Testis (tissue), 3 donors: Measurements from ENCODE around the gene P3H1. TPM values are rescaled to one million over a fixed set of nuclear protein-coding genes. Genes with fewer than 3 reads are reported as not detected.

ENCODE experiments used
- DNase-seq: peaks from one replicate; pipeline ENCODE4 v3.0.0-alpha.2; 2019
- H3K27ac ChIP-seq, 2 donors: fragments of 200-600 bp; sonication (generic); one replicate each; pipeline ENCODE4 v1.5.1; 2019
- H3K27me3 ChIP-seq: fragments of 200-600 bp; sonication (generic); one replicate; pipeline ENCODE4 v1.5.1; 2019
- H3K36me3 ChIP-seq: fragments of 200-600 bp; sonication (generic); one replicate; pipeline ENCODE4 v1.5.1; 2017; ENCODE audit warnings: low read depth; ENCODE audit errors: missing control alignments
- H3K4me1 ChIP-seq: fragments of 200-600 bp; sonication (generic); one replicate; pipeline ENCODE4 v1.5.1; 2019
- H3K4me3 ChIP-seq, 2 donors: fragments of 200-600 bp; sonication (generic); one replicate each; pipeline ENCODE4 v1.5.1; 2017 to 2019
- H3K9me3 ChIP-seq: fragments of 200-600 bp; sonication (generic); one replicate; pipeline ENCODE4 v1.5.1; 2017
- CTCF ChIP-seq, 3 experiments: fragments of 450-650 bp in 2 of 3; fragments of 200-600 bp in 1 of 3; sonication (generic) in 1 of 3; IDR thresholded peaks; one replicate each; pipeline ENCODE4 v1.5.1; 2016 to 2019; ENCODE audit warnings: antibody characterized with exemption in 3 of 3, mild to moderate bottlenecking in 2 of 3, moderate library complexity in 1 of 3
- POLR2A ChIP-seq: fragments of 450-650 bp; IDR thresholded peaks from one replicate; pipeline ENCODE4 v1.6.1; 2017; ENCODE audit warnings: antibody characterized with exemption, mild to moderate bottlenecking, moderate library complexity
- WGBS, 2 donors: methylation state at CpG; one replicate each; pipeline ENCODE4 v1.1.5; 2018; 5-methylcytosine and 5-hydroxymethylcytosine counted together
- intact Hi-C: fragments of 100-400 bp; cut with DNase I; formaldehyde crosslinking; loops from one replicate; pipeline ENCODE4 v1.15.1; 2023; ENCODE audit warnings: low total_unique reads
- polyA plus RNA-seq: library from polyadenylated mRNA; stranded (reverse); fragments of 350-450 nt; fragmentation: Illumina TruSeq; extraction: RNeasy Lipid Tissue Mini Kit (QIAGEN cat#74804); gene quantifications from one replicate; pipeline ENCODE4 v1.2.3, GENCODE V29; 2014; ENCODE audit warnings: low read depth, low replicate concordance; ENCODE audit not compliant: insufficient read depth
- total RNA-seq, 2 donors: library from RNA; depleted of rRNA; stranded (reverse); fragments of >200 nt; gene quantifications; one replicate each; pipeline ENCODE4 v1.2.3, GENCODE V29; 2016

Gene P3H1
- total and polyA plus RNA-seq, 3 donors from 2014 or later, result 60.8 to 73.8 (median 66.1) TPM

- no peaks in the 10 kb centered on the region for H3K36me3 ChIP-seq
- H3K27ac ChIP-seq, result no peak overlapping the region
- intact Hi-C loops, result no loop called here
- no peak for DNase-seq
- H3K4me1 ChIP-seq, result no peaks in the 10 kb centered on the region
- no peaks in the 10 kb centered on the region for H3K9me3 ChIP-seq
- no peaks in the 10 kb centered on the region for H3K27me3 ChIP-seq
- H3K4me3 ChIP-seq, result no peak overlapping the region
- 55 to 77% methylated on average over 5 of the region's 5 CpGs for WGBS, 2 donors
- TF ChIP-seq POLR2A (no peak), CTCF (IDR thresholded peaks at IDR 0.05) (no peak)
Observed at GRCh38 chr1:42737257-42737656, 29.6 kb downstream of the P3H1 start.

- no peaks in the 10 kb centered on the region for H3K9me3 ChIP-seq
- intact Hi-C loops, result no loop called here
- no peak for DNase-seq
- WGBS, 2 donors, result 90 to 96% methylated on average over 8 of the region's 8 CpGs
- no peak overlapping the region for H3K27ac ChIP-seq
- no peaks in the 10 kb centered on the region for H3K4me1 ChIP-seq
- H3K36me3 ChIP-seq, result no peaks in the 10 kb centered on the region
- no peak for TF ChIP-seq CTCF (IDR thresholded peaks at IDR 0.05)
- no peak for TF ChIP-seq POLR2A
- no peak overlapping the region for H3K4me3 ChIP-seq
- no peaks in the 10 kb centered on the region for H3K27me3 ChIP-seq
Observed at GRCh38 chr1:42736571-42737200, 30.1 kb downstream of the P3H1 start.

- WGBS, 2 donors, result 63 to 79% methylated on average over 4 of the region's 4 CpGs
Observed at GRCh38 chr1:42736152-42736551, 30.7 kb downstream of the P3H1 start.

GRCh38 chr1:42735477-42736105 lies 31.2 kb downstream of the P3H1 start:
- no peaks in the 10 kb centered on the region for H3K4me1 ChIP-seq
- intact Hi-C loops, result no loop called here
- no peaks in the 10 kb centered on the region for H3K27me3 ChIP-seq
- no peak overlapping the region for H3K4me3 ChIP-seq
- WGBS, 2 donors, result 80 to 90% methylated on average over 2 to 14 of the region's 14 CpGs
- no peak for TF ChIP-seq CTCF (IDR thresholded peaks at IDR 0.05)
- no peak for TF ChIP-seq POLR2A
- no peak overlapping the region for H3K27ac ChIP-seq
- DNase-seq, result no peak
- H3K36me3 ChIP-seq, result no peaks in the 10 kb centered on the region
- H3K9me3 ChIP-seq, result no peaks in the 10 kb centered on the region

More at GRCh38 chr1:42736152-42736551, 30.7 kb downstream of the P3H1 start:
- Histone ChIP-seq H3K27ac (no peak overlapping the region), H3K27me3 (no peaks in the 10 kb centered on the region), H3K9me3 (no peaks in the 10 kb centered on the region), H3K36me3 (no peaks in the 10 kb centered on the region), H3K4me1 (no peaks in the 10 kb centered on the region), H3K4me3 (no peak overlapping the region)
- no peak for DNase-seq
- TF ChIP-seq CTCF (IDR thresholded peaks at IDR 0.05) (no peak), POLR2A (no peak)
- intact Hi-C loops, result no loop called here

GRCh38 chr1:42735056-42735455 lies 31.8 kb downstream of the P3H1 start:
- H3K27me3 ChIP-seq, result no peaks in the 10 kb centered on the region
- intact Hi-C loops, result no loop called here
- no peaks in the 10 kb centered on the region for H3K36me3 ChIP-seq
- H3K4me1 ChIP-seq, result no peaks in the 10 kb centered on the region
- no peak for TF ChIP-seq CTCF (IDR thresholded peaks at IDR 0.05)
- no peak for TF ChIP-seq POLR2A
- WGBS, 2 donors, result 74 to 87% methylated on average over 3 to 10 of the region's 11 CpGs
- no peak overlapping the region for H3K27ac ChIP-seq
- no peaks in the 10 kb centered on the region for H3K9me3 ChIP-seq
- no peak for DNase-seq
- no peak overlapping the region for H3K4me3 ChIP-seq
